ENCODE data around the gene UNC50. TPM values are rescaled to one million over a fixed set of nuclear protein-coding genes. Genes with fewer than 3 reads are reported as not detected.

The UNC50 gene
- polyA plus RNA-seq, 1 donor from 2014 or later: 111 TPM

DNA sequence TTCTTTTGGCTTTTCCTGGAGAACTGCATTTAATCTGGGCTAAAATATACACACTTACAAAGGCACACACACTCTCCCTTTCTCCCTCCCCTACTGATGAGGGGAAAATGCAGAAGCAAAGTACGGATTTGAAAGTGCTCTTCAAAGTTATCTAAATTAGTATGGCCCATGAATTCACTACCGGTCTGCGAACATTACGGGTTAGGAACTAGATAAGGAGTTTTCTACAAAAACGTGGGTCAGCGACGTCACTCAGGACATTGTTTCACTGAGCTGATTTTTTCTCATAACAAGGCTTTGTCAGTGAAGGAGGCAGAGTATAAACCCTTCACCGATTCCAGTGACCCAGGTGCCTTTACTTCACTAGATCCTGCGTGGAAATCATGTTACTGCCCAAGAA is 47.4 kb upstream of the UNC50 start:
- H3K4me3 ChIP-seq (ENCODE audit: low read length): no peak overlapping the region
- TF ChIP-seq EP300 (conservative IDR thresholded peaks at IDR 0.05; ENCODE audit: poor library complexity, severe bottlenecking) (no peak), TAF1 (IDR thresholded peaks at IDR 0.05; ENCODE audit: low read depth) (no peak), POLR2AphosphoS5 (IDR thresholded peaks at IDR 0.05) (no peak), EZH2 (IDR thresholded peaks at IDR 0.05; ENCODE audit: borderline replicate concordance, insufficient read depth, low read length, poor library complexity, severe bottlenecking) (no peak), SMC3 (conservative IDR thresholded peaks at IDR 0.05; ENCODE audit: poor library complexity) (no peak), MXI1 (conservative IDR thresholded peaks at IDR 0.05; ENCODE audit: poor library complexity, severe bottlenecking) (no peak), RAD21 (conservative IDR thresholded peaks at IDR 0.05) (no peak)
- TF ChIP-seq, protein P1, sequence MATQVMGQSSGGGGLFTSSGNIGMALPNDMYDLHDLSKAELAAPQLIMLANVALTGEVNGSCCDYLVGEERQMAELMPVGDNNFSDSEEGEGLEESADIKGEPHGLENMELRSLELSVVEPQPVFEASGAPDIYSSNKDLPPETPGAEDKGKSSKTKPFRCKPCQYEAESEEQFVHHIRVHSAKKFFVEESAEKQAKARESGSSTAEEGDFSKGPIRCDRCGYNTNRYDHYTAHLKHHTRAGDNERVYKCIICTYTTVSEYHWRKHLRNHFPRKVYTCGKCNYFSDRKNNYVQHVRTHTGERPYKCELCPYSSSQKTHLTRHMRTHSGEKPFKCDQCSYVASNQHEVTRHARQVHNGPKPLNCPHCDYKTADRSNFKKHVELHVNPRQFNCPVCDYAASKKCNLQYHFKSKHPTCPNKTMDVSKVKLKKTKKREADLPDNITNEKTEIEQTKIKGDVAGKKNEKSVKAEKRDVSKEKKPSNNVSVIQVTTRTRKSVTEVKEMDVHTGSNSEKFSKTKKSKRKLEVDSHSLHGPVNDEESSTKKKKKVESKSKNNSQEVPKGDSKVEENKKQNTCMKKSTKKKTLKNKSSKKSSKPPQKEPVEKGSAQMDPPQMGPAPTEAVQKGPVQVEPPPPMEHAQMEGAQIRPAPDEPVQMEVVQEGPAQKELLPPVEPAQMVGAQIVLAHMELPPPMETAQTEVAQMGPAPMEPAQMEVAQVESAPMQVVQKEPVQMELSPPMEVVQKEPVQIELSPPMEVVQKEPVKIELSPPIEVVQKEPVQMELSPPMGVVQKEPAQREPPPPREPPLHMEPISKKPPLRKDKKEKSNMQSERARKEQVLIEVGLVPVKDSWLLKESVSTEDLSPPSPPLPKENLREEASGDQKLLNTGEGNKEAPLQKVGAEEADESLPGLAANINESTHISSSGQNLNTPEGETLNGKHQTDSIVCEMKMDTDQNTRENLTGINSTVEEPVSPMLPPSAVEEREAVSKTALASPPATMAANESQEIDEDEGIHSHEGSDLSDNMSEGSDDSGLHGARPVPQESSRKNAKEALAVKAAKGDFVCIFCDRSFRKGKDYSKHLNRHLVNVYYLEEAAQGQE (IDR thresholded peaks at IDR 0.05; ENCODE audit: borderline replicate concordance): no peak
- TF ChIP-seq, protein P2, sequence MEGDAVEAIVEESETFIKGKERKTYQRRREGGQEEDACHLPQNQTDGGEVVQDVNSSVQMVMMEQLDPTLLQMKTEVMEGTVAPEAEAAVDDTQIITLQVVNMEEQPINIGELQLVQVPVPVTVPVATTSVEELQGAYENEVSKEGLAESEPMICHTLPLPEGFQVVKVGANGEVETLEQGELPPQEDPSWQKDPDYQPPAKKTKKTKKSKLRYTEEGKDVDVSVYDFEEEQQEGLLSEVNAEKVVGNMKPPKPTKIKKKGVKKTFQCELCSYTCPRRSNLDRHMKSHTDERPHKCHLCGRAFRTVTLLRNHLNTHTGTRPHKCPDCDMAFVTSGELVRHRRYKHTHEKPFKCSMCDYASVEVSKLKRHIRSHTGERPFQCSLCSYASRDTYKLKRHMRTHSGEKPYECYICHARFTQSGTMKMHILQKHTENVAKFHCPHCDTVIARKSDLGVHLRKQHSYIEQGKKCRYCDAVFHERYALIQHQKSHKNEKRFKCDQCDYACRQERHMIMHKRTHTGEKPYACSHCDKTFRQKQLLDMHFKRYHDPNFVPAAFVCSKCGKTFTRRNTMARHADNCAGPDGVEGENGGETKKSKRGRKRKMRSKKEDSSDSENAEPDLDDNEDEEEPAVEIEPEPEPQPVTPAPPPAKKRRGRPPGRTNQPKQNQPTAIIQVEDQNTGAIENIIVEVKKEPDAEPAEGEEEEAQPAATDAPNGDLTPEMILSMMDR (IDR thresholded peaks at IDR 0.05; ENCODE audit: poor library complexity, severe bottlenecking): no peak
- no peaks in the 10 kb centered on the region for H3F3A ChIP-seq (ENCODE audit: insufficient read depth, low read length, poor library complexity, severe bottlenecking)
- no peaks in the 10 kb centered on the region for H3K27me3 ChIP-seq (ENCODE audit: insufficient read depth, low read depth, low read length)
- no peaks in the 10 kb centered on the region for H4K20me1 ChIP-seq (ENCODE audit: insufficient read depth)
- H3K4me2 ChIP-seq (ENCODE audit: low read length): no peak overlapping the region
- no peak overlapping the region for H3K27ac ChIP-seq (ENCODE audit: low read length)
- no peaks in the 10 kb centered on the region for H3K9me2 ChIP-seq (ENCODE audit: insufficient read depth, low read length)
- H3K9me3 ChIP-seq (ENCODE audit: low read length): no peaks in the 10 kb centered on the region
- no peaks in the 10 kb centered on the region for H3K79me2 ChIP-seq (replicated peaks; ENCODE audit: insufficient read depth, low read length)
- H3K36me3 ChIP-seq (ENCODE audit: insufficient read depth, low read length): peaks cover 12% of the 10 kb centered on the region
- H3K9ac ChIP-seq (ENCODE audit: low read length): no peak overlapping the region
- H2AFZ ChIP-seq (ENCODE audit: low read depth, low read length): no peak overlapping the region

DNA sequence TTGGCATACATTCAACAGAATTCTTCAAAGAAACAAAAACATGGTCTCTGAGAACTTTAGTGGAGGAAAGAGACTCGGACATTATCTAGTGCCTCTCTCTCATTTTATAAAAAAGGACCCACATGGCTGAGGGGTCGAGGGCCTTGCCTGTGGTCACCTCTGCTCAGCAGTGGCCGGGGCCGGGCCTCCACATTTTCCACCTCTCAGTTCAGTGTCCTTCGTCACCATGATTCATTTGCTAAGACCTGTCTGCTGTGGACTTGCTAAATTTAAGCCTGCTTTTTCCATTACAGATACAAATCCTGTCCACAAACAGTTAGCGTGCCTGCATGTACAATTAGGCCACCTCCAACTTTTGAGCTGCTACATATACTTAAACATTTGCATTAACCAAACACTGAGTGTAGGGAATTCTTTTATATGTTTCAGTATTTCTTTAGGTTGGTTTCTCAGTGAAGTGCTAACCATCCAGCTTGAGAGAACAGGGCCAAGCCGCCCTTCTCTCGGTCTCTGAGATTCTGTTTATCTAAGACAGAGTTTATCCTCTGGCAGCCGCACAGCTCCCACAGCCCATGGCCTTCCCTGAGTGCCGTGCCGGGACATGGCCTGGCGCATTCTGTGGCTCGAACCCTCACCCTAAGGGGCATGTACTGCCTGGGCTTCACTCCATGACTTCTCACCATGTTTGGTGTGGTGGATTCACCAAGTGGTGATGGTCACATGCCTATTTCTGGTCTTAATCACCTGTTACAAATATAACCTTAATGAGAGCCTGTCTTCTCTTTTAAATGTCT is 46.3 kb upstream of the UNC50 start:
- Histone ChIP-seq H3K36me3 (ENCODE audit: insufficient read depth, low read length) (peaks cover 4% of the 10 kb centered on the region), H3K4me3 (ENCODE audit: low read length) (no peak overlapping the region), H3K9me2 (ENCODE audit: insufficient read depth, low read length) (no peaks in the 10 kb centered on the region), H4K20me1 (ENCODE audit: insufficient read depth) (no peaks in the 10 kb centered on the region), H3K9me3 (ENCODE audit: low read length) (no peaks in the 10 kb centered on the region), H3K9ac (ENCODE audit: low read length) (no peak overlapping the region), H2AFZ (ENCODE audit: low read depth, low read length) (no peak overlapping the region), H3K27ac (ENCODE audit: low read length) (no peak overlapping the region), H3K4me2 (ENCODE audit: low read length) (no peak overlapping the region), H3F3A (ENCODE audit: insufficient read depth, low read length, poor library complexity, severe bottlenecking) (no peaks in the 10 kb centered on the region), H3K79me2 (replicated peaks; ENCODE audit: insufficient read depth, low read length) (no peaks in the 10 kb centered on the region), H3K27me3 (ENCODE audit: insufficient read depth, low read depth, low read length) (no peaks in the 10 kb centered on the region)
- TF ChIP-seq, protein P2 (IDR thresholded peaks at IDR 0.05; ENCODE audit: poor library complexity, severe bottlenecking): no peak
- TF ChIP-seq EZH2 (IDR thresholded peaks at IDR 0.05; ENCODE audit: borderline replicate concordance, insufficient read depth, low read length, poor library complexity, severe bottlenecking) (no peak), EP300 (conservative IDR thresholded peaks at IDR 0.05; ENCODE audit: poor library complexity, severe bottlenecking) (no peak), POLR2AphosphoS5 (IDR thresholded peaks at IDR 0.05) (no peak), SMC3 (conservative IDR thresholded peaks at IDR 0.05; ENCODE audit: poor library complexity) (no peak), TAF1 (IDR thresholded peaks at IDR 0.05; ENCODE audit: low read depth) (no peak), RAD21 (conservative IDR thresholded peaks at IDR 0.05) (no peak), MXI1 (conservative IDR thresholded peaks at IDR 0.05; ENCODE audit: poor library complexity, severe bottlenecking) (no peak)
- TF ChIP-seq, protein P1 (IDR thresholded peaks at IDR 0.05; ENCODE audit: borderline replicate concordance): no peak

Data from neural cell (in vitro differentiated cells).